Measurements from ENCODE around the gene SPPL2A. TPM values are rescaled to one million over a fixed set of nuclear protein-coding genes. Genes with fewer than 3 reads are reported as not detected.

SPPL2A gene
- total RNA-seq, 1 experiment from 2014 or later = 61.0 TPM

DNA sequence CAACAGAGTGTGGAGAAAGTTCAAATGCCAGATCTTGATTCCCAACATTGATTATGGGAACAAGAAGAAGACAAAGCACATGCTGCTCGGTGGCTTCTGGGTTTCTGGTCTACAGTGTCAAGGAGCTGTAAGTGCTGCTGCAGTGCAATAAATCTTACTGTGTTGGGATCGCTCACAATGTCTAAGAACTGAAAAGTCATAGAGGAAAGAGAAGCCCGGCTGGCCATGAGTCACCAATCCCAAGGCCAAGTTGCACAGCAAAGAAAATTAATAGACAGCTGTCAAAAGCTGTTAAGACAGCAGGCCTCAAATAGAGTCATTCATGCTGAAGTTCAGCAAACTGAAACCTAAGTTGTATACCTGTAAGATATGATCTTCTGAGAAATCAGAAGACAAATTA, 33.2 kb upstream of the SPPL2A start:
- no peaks in the 10 kb centered on the region for H3K9me2 ChIP-seq (ENCODE audit: insufficient read depth)
- RAD21 ChIA-PET (ENCODE audit: low non-redundant PET in 1 of 2, low total read pairs in 2 of 2, uncharacterized antibody in 2 of 2, unreplicated experiment in 2 of 2) = no interaction called here
- TF ChIP-seq FOSL1 (IDR thresholded peaks at IDR 0.05; ENCODE audit: low read depth) = 0 out of 2 replicates have a peak, but pooled peaks have one; percentile 10
- TF ChIP-seq ZFX (IDR thresholded peaks at IDR 0.05) = no peak
- no peak for TF ChIP-seq POLR2AphosphoS5 (IDR thresholded peaks at IDR 0.05; ENCODE audit: low read depth, low read length)
- no peak for TF ChIP-seq SIN3A (IDR thresholded peaks at IDR 0.05; ENCODE audit: low read depth)
- H3K27me3 ChIP-seq (ENCODE audit: insufficient read depth, low read length) = no peaks in the 10 kb centered on the region
- H3K4me1 ChIP-seq (ENCODE audit: control insufficient read depth in 1 of 2, insufficient read depth in 2 of 2, low read length in 2 of 2) = peaks cover 4 to 11% of the 10 kb centered on the region in 2 experiments; a peak in 2 of 4 replicates
- H3K79me2 ChIP-seq (ENCODE audit: insufficient read depth, low read length) = no peaks in the 10 kb centered on the region
- no peak overlapping the region for H3K27ac ChIP-seq (ENCODE audit: low read depth, low read length)
- no peaks in the 10 kb centered on the region for H3K9me3 ChIP-seq (ENCODE audit: control insufficient read depth in 1 of 2, insufficient read depth in 1 of 2, low read depth in 1 of 2, low read length in 2 of 2)
- POLR2A ChIA-PET = no interaction called here
- H3K9ac ChIP-seq (ENCODE audit: low read length) = no peak overlapping the region
- no peaks in the 10 kb centered on the region for H3K36me3 ChIP-seq (ENCODE audit: control insufficient read depth in 1 of 2, insufficient read depth in 2 of 2, low read length in 2 of 2)
- ATAC-seq (no peak), DNase-seq (ENCODE audit: low read depth, low spot score) (no peak)
- CTCF ChIA-PET = no interaction called here
- no peak overlapping the region for H2AFZ ChIP-seq (ENCODE audit: low read depth, low read length, poor library complexity, severe bottlenecking)
- no peak overlapping the region; the same call in 1 of the 2 replicates for H3K4me2 ChIP-seq (ENCODE audit: low read length)
- BruUV-seq (replicated peaks) = no TSS peak
- no peak overlapping the region for H3K4me3 ChIP-seq (replicated peaks in 1 of 2; ENCODE audit: low read depth in 1 of 2, low read length in 2 of 2)
- no peaks in the 10 kb centered on the region for H4K20me1 ChIP-seq (ENCODE audit: insufficient read depth)
- intact Hi-C loops (cut with micrococcal nuclease) = no loop called here

- RAD21 ChIA-PET (ENCODE audit: low non-redundant PET in 1 of 2, low total read pairs in 2 of 2, uncharacterized antibody in 2 of 2, unreplicated experiment in 2 of 2) = no interaction called here
- CTCF ChIA-PET = no interaction called here
Measured at GRCh38 chr15:50797926-50798325, 32.4 kb upstream of the SPPL2A start.

More at GRCh38 chr15:50797926-50798325, 32.4 kb upstream of the SPPL2A start:
- Histone ChIP-seq H4K20me1 (ENCODE audit: insufficient read depth) (no peaks in the 10 kb centered on the region), H3K27me3 (ENCODE audit: insufficient read depth, low read length) (no peaks in the 10 kb centered on the region), H3K79me2 (ENCODE audit: insufficient read depth, low read length) (no peaks in the 10 kb centered on the region), H2AFZ (ENCODE audit: low read depth, low read length, poor library complexity, severe bottlenecking) (no peak overlapping the region), H3K4me2 (ENCODE audit: low read length) (no peak overlapping the region), H3K9ac (ENCODE audit: low read length) (no peak overlapping the region), H3K36me3 (ENCODE audit: control insufficient read depth in 1 of 2, insufficient read depth in 2 of 2, low read length in 2 of 2) (no peaks in the 10 kb centered on the region), H3K4me1 (ENCODE audit: control insufficient read depth in 1 of 2, insufficient read depth in 2 of 2, low read length in 2 of 2) (peaks cover 4 to 11% of the 10 kb centered on the region in 2 experiments; a peak in 2 of 4 replicates), H3K9me3 (ENCODE audit: control insufficient read depth in 1 of 2, insufficient read depth in 1 of 2, low read depth in 1 of 2, low read length in 2 of 2) (no peaks in the 10 kb centered on the region), H3K4me3 (replicated peaks in 1 of 2; ENCODE audit: low read depth in 1 of 2, low read length in 2 of 2) (no peak overlapping the region), H3K27ac (ENCODE audit: low read depth, low read length) (no peak overlapping the region), H3K9me2 (ENCODE audit: insufficient read depth) (no peaks in the 10 kb centered on the region)
- BruUV-seq (replicated peaks) = no TSS peak
- no peak for TF ChIP-seq YY1 (IDR thresholded peaks at IDR 0.05; ENCODE audit: extremely low read depth, insufficient replicate concordance, low read depth, low read length)
- no peak for TF ChIP-seq RAD21 (IDR thresholded peaks at IDR 0.05; ENCODE audit: low read depth)
- peak; percentile 27; the same call in 1 of the 2 replicates for TF ChIP-seq SP1 (IDR thresholded peaks at IDR 0.05; ENCODE audit: low read depth)
- DNase-seq (ENCODE audit: low read depth, low spot score) = no peak
- POLR2A ChIA-PET = no interaction called here
- intact Hi-C loops (cut with micrococcal nuclease) = no loop called here
- no peak for ATAC-seq

All from HCT116 (cell line).